ENCODE measurements around the gene ARHGEF39.

The ARHGEF39 gene

GRCh38 chr9:35690614-35691333 lies 25.8 kb upstream of the ARHGEF39 start:
- Histone ChIP-seq H4K91ac (ENCODE audit: low read length) (peak overlapping the region; percentile 94), H2BK5ac (ENCODE audit: low read depth, low read length, poor library complexity, severe bottlenecking) (peak overlapping the region; percentile 97), H2AK5ac (ENCODE audit: low read length, severe bottlenecking) (peak overlapping the region; percentile 97), H2BK120ac (ENCODE audit: low read depth, low read length) (peak overlapping the region; percentile 95), H3K79me1 (replicated peaks; ENCODE audit: low read length, poor library complexity, severe bottlenecking) (peaks cover 2% of the 10 kb centered on the region), H2BK15ac (ENCODE audit: low read depth, poor library complexity, severe bottlenecking) (peak overlapping the region; percentile 96), H3K9me3 (ENCODE audit: control insufficient read depth, low read length) (no peaks in the 10 kb centered on the region), H3K27me3 (ENCODE audit: control insufficient read depth in 1 of 2, insufficient read depth in 1 of 2, low read length in 2 of 2) (no peaks in the 10 kb centered on the region), H3K14ac (ENCODE audit: low read length in 2 of 2) (peak overlapping the region in 1 of 2 experiments; percentile 94), H3K23ac (ENCODE audit: low read length in 2 of 2) (peak overlapping the region in 1 of 2 experiments; percentile 85), H3K4me2 (ENCODE audit: low read length, poor library complexity, severe bottlenecking) (peak overlapping the region; percentile 82), H3K27ac (ENCODE audit: low read length, poor library complexity, severe bottlenecking) (peak overlapping the region; percentile 95), H3K36me3 (ENCODE audit: control insufficient read depth in 1 of 2, insufficient read depth in 2 of 2, low read depth in 1 of 2, low read length in 2 of 2) (peaks cover 27 to 29% of the 10 kb centered on the region in 2 experiments), H4K8ac (ENCODE audit: low read length) (peak overlapping the region; percentile 94), H2BK12ac (ENCODE audit: low read length in 2 of 2) (peak overlapping the region; percentile 52 to 90), H3K18ac (ENCODE audit: low read depth in 1 of 2, low read length in 2 of 2) (peak overlapping the region; percentile 97), H2AFZ (ENCODE audit: low read depth, low read length) (peak overlapping the region; percentile 74), H3K4ac (ENCODE audit: low read depth in 1 of 2, low read length in 2 of 2) (peak overlapping the region; percentile 89 to 97), H3K9ac (ENCODE audit: low read length) (peak overlapping the region; percentile 92), H3K4me1 (ENCODE audit: control insufficient read depth, insufficient read depth, low read depth, low read length) (peaks cover 26% of the 10 kb centered on the region), H3K4me3 (ENCODE audit: insufficient read depth in 1 of 2, low read depth in 1 of 2, low read length in 2 of 2) (peak overlapping the region; percentile 87)
- peak; percentile 87 for DNase-seq
- 1% methylated on average over 49 of the region's 61 CpGs for WGBS

DNA sequence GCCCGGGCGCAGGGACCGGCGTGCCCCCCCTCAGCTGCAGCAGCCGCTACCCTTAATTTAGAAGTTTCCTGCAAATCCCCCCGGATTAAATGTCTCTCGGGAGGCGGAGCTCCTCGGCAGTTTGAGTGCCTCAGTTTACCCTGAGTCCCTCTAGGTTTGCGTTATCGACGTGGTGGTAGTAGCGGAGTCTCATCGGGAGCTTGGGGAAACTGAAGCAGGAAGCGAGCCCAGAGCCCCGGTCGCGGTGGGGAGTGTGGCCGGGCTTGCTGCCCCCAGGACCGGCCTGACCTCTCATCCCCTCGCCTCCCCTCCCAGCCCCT lies 25.3 kb upstream of the ARHGEF39 start:
- WGBS: 3% methylated on average over 15 of the region's 21 CpGs
- H3K4me3 ChIP-seq (ENCODE audit: insufficient read depth in 1 of 2, low read depth in 1 of 2, low read length in 2 of 2): peak overlapping the region; percentile 87
- peaks cover 30% of the 10 kb centered on the region for H3K4me1 ChIP-seq (ENCODE audit: control insufficient read depth, insufficient read depth, low read depth, low read length)
- peak overlapping the region; percentile 39 for H2BK15ac ChIP-seq (ENCODE audit: low read depth, poor library complexity, severe bottlenecking)
- peak overlapping the region; percentile 82 for H3K4me2 ChIP-seq (ENCODE audit: low read length, poor library complexity, severe bottlenecking)
- peak overlapping the region; percentile 92 for H3K9ac ChIP-seq (ENCODE audit: low read length)
- H2BK5ac ChIP-seq (ENCODE audit: low read depth, low read length, poor library complexity, severe bottlenecking): peak overlapping the region; percentile 97
- peak overlapping the region; percentile 88 for H4K91ac ChIP-seq (ENCODE audit: low read length)
- peak overlapping the region in 1 of 2 experiments; percentile 56 for H3K14ac ChIP-seq (ENCODE audit: low read length in 2 of 2)
- H2BK12ac ChIP-seq (ENCODE audit: low read length in 2 of 2): peak overlapping the region in 1 of 2 experiments; percentile 70
- DNase-seq: no peak
- H2BK120ac ChIP-seq (ENCODE audit: low read depth, low read length): peak overlapping the region; percentile 95
- peak overlapping the region; percentile 95 for H3K27ac ChIP-seq (ENCODE audit: low read length, poor library complexity, severe bottlenecking)
- H2AK5ac ChIP-seq (ENCODE audit: low read length, severe bottlenecking): peak overlapping the region; percentile 17
- peaks cover 28 to 31% of the 10 kb centered on the region in 2 experiments for H3K36me3 ChIP-seq (ENCODE audit: control insufficient read depth in 1 of 2, insufficient read depth in 2 of 2, low read depth in 1 of 2, low read length in 2 of 2)
- no peaks in the 10 kb centered on the region for H3K9me3 ChIP-seq (ENCODE audit: control insufficient read depth, low read length)
- peak overlapping the region; percentile 62 for H2AFZ ChIP-seq (ENCODE audit: low read depth, low read length)
- peak overlapping the region in 1 of 2 experiments; percentile 86 for H3K23ac ChIP-seq (ENCODE audit: low read length in 2 of 2)
- H3K18ac ChIP-seq (ENCODE audit: low read depth in 1 of 2, low read length in 2 of 2): peak overlapping the region; percentile 93 to 96
- H3K27me3 ChIP-seq (ENCODE audit: control insufficient read depth in 1 of 2, insufficient read depth in 1 of 2, low read length in 2 of 2): no peaks in the 10 kb centered on the region
- peaks cover 2% of the 10 kb centered on the region for H3K79me1 ChIP-seq (replicated peaks; ENCODE audit: low read length, poor library complexity, severe bottlenecking)
- peak overlapping the region; percentile 85 for H4K8ac ChIP-seq (ENCODE audit: low read length)
- peak overlapping the region; percentile 89 to 94 for H3K4ac ChIP-seq (ENCODE audit: low read depth in 1 of 2, low read length in 2 of 2)

GRCh38 chr9:35689542-35690293 lies 24.7 kb upstream of the ARHGEF39 start, which contains the start of gene TPM2:
Gene TPM2, minus strand, starts transcription at chr9:35689925. Its CDS starts 108 bp downstream, at chr9:35689817.
- H2BK5ac ChIP-seq (ENCODE audit: low read depth, low read length, poor library complexity, severe bottlenecking): peak within 1 kb of the TSS; percentile 97
- peak within 1 kb of the TSS; percentile 94 to 98 for H3K4ac ChIP-seq (ENCODE audit: low read depth in 1 of 2, low read length in 2 of 2)
- peak within 1 kb of the TSS; percentile 97 for H3K18ac ChIP-seq (ENCODE audit: low read depth in 1 of 2, low read length in 2 of 2)
- peaks cover 33 to 36% of the 10 kb centered on the region in 2 experiments for H3K36me3 ChIP-seq (ENCODE audit: control insufficient read depth in 1 of 2, insufficient read depth in 2 of 2, low read depth in 1 of 2, low read length in 2 of 2)
- WGBS: under 1% methylated on average over 57 of the region's 61 CpGs
- peak; percentile 86 for DNase-seq
- peaks cover 2% of the 10 kb centered on the region for H3K79me1 ChIP-seq (replicated peaks; ENCODE audit: low read length, poor library complexity, severe bottlenecking)
- peaks cover 35% of the 10 kb centered on the region for H3K4me1 ChIP-seq (ENCODE audit: control insufficient read depth, insufficient read depth, low read depth, low read length)
- peak within 1 kb of the TSS; percentile 95 for H2BK120ac ChIP-seq (ENCODE audit: low read depth, low read length)
- H4K8ac ChIP-seq (ENCODE audit: low read length): peak within 1 kb of the TSS; percentile 95
- peak within 1 kb of the TSS; percentile 94 for H4K91ac ChIP-seq (ENCODE audit: low read length)
- peak within 1 kb of the TSS; percentile 82 for H3K4me2 ChIP-seq (ENCODE audit: low read length, poor library complexity, severe bottlenecking)
- peak within 1 kb of the TSS; percentile 67 to 86 for H3K23ac ChIP-seq (ENCODE audit: low read length in 2 of 2)
- peak within 1 kb of the TSS; percentile 74 for H2AFZ ChIP-seq (ENCODE audit: low read depth, low read length)
- H3K4me3 ChIP-seq (ENCODE audit: insufficient read depth in 1 of 2, low read depth in 1 of 2, low read length in 2 of 2): peak within 1 kb of the TSS; percentile 87
- peak within 1 kb of the TSS; percentile 95 for H3K27ac ChIP-seq (ENCODE audit: low read length, poor library complexity, severe bottlenecking)
- no peaks in the 10 kb centered on the region for H3K9me3 ChIP-seq (ENCODE audit: control insufficient read depth, low read length)
- H2BK15ac ChIP-seq (ENCODE audit: low read depth, poor library complexity, severe bottlenecking): peak within 1 kb of the TSS; percentile 95
- peak within 1 kb of the TSS; percentile 48 to 98 for H3K14ac ChIP-seq (ENCODE audit: low read length in 2 of 2)
- peak within 1 kb of the TSS; percentile 49 for H2AK5ac ChIP-seq (ENCODE audit: low read length, severe bottlenecking)
- H2BK12ac ChIP-seq (ENCODE audit: low read length in 2 of 2): peak within 1 kb of the TSS; percentile 52 to 90
- peak within 1 kb of the TSS; percentile 92 for H3K9ac ChIP-seq (ENCODE audit: low read length)
- no peaks in the 10 kb centered on the region for H3K27me3 ChIP-seq (ENCODE audit: control insufficient read depth in 1 of 2, insufficient read depth in 1 of 2, low read length in 2 of 2)

Data from mesenchymal stem cell (in vitro differentiated cells and primary cell).